Mucosa of descending colon (tissue), 3 donors: Measurements from ENCODE around the gene MAP3K15. TPM values are rescaled to one million over a fixed set of nuclear protein-coding genes. Genes with fewer than 3 reads are reported as not detected.

Source experiments
- ATAC-seq: fragments of 200-7000 bp; cut with Tn5 transposase; one replicate; pipeline ENCODE4 v1.9.1; 2020; ENCODE audit warnings: mild to moderate bottlenecking, moderate library complexity
- DNase-seq, 3 donors: peaks; one replicate each; pipeline ENCODE4 v3.0.0-alpha.2; 2020
- H3K36me3 ChIP-seq: fragments of 200-600 bp; one replicate; pipeline ENCODE4 v1.8.0; 2021; ENCODE audit warnings: low read depth, mild to moderate bottlenecking
- H3K4me1 ChIP-seq: fragments of 200-600 bp; one replicate; pipeline ENCODE4 v1.8.0; 2021; ENCODE audit warnings: low read depth, mild to moderate bottlenecking
- H3K4me3 ChIP-seq: fragments of 200-600 bp; one replicate; pipeline ENCODE4 v1.8.0; 2021; ENCODE audit warnings: mild to moderate bottlenecking
- H3K9me3 ChIP-seq: fragments of 200-600 bp; one replicate; pipeline ENCODE4 v1.8.0; 2021; ENCODE audit warnings: mild to moderate bottlenecking
- CTCF ChIP-seq: fragments of 200-600 bp; IDR thresholded peaks from one replicate; pipeline ENCODE4 v1.8.0; 2022; ENCODE audit warnings: antibody characterized with exemption, mild to moderate bottlenecking
- intact Hi-C, 2 donors: fragments of 100-400 bp; cut with DNase I in 1 of 2; cut with micrococcal nuclease in 1 of 2; formaldehyde crosslinking; loops; one replicate each; pipeline versions ENCODE4 v1.11.0 to v1.11.1; 2022; cut with DNase I, micrococcal nuclease
- total RNA-seq, 3 donors: library from RNA; stranded (reverse); fragmentation: NEBNext Ultra II Directional in 2 of 3; extraction: Animal tissue kit (Norgen Biotek cat#: 25700) in 2 of 3; gene quantifications; one replicate each; pipeline versions ENCODE4 v1.2.1 to v1.2.4, GENCODE V29; 2021 to 2023
- donor health status: DM: no; HTN: no; CAD: no; lungs with moderate emphysema.
- donor health status: DM: no; HTN: no; CAD: no.
- donor health status: DM: no; HTN: yes; CAD: no.

The MAP3K15 gene
- total RNA-seq, 3 donors from 2014 or later, result 0.16 to 0.23 TPM; not detected in 1

- ATAC-seq, result no peak
- no peak for TF ChIP-seq CTCF
- no peaks in the 10 kb centered on the region for H3K9me3 ChIP-seq
- no peaks in the 10 kb centered on the region for H3K36me3 ChIP-seq
- H3K4me3 ChIP-seq, result no peak overlapping the region
- no peak for DNase-seq
- H3K4me1 ChIP-seq, result no peaks in the 10 kb centered on the region
- intact Hi-C loops, result no loop called here
Observed at GRCh38 chrX:19386679-19387078, 128.6 kb downstream of the MAP3K15 start.

DNA sequence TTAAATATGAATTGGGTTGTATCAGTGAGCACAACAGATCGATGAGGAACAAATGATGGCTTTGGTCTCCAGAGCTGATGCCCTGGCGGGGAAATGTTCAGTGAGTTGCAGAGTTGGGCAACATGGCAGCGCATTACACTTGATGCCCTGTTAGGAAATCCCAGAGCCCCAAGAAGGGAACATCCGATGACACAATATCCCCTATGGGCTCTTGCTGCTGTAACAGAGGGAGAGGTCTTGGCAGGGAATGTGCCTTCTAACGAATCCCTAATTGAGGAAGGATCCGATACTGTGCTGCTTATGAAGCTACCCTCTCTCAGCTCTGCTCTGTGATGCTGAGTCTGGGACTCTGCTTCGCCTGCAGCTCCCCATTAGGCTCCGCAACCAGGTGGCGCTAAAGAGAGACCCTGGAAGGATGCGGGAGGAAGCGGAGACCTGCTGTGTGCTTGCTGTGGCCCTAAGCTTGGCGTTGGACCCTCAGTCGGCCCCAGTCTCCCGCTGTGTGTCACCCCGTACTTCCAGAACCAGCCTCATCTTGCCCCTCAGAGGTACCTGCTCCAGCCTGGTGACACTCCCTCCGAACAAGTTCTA, 132.7 kb downstream of the MAP3K15 start:
- ATAC-seq (peak; percentile 76), DNase-seq (peak in 2 of 3 donors; percentile 66 to 74)
- intact Hi-C loops, result no loop called here
- H3K4me1 ChIP-seq, result no peaks in the 10 kb centered on the region
- TF ChIP-seq CTCF, result peak; percentile 40
- no peaks in the 10 kb centered on the region for H3K9me3 ChIP-seq
- no peaks in the 10 kb centered on the region for H3K36me3 ChIP-seq
- H3K4me3 ChIP-seq, result no peak overlapping the region

DNA sequence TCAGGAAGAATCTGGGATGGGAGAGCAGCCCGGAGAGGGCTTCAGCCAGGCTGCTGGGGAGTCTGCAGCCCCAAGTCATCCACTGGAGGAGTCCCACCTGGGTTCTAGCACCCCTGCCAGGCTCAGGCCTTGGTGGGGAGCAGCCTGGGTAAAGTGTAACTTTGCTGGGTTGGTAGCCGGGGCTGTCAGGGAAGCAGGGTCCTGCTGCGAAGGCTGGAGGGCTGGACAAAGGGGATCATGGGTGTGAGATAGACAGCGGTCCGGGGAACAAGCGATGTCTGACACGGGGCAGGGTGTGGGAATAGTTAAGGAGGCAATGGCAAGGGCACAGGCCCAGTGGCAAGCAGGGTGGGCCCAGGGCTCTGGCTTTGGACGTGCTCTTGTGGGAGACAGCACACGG, 134.0 kb downstream of the MAP3K15 start:
- no peak for DNase-seq
- Histone ChIP-seq H3K9me3 (no peaks in the 10 kb centered on the region), H3K4me3 (no peak overlapping the region), H3K4me1 (no peaks in the 10 kb centered on the region), H3K36me3 (no peaks in the 10 kb centered on the region)
- intact Hi-C loops, result no loop called here
- ATAC-seq, result no peak
- no peak for TF ChIP-seq CTCF

- no peak for ATAC-seq
- Histone ChIP-seq H3K4me3 (no peak overlapping the region), H3K4me1 (no peaks in the 10 kb centered on the region), H3K36me3 (no peaks in the 10 kb centered on the region), H3K9me3 (no peaks in the 10 kb centered on the region)
- intact Hi-C loops, result no loop called here
- DNase-seq, result no peak
- no peak for TF ChIP-seq CTCF
Observed at GRCh38 chrX:19377799-19378198, 137.5 kb downstream of the MAP3K15 start.

DNA sequence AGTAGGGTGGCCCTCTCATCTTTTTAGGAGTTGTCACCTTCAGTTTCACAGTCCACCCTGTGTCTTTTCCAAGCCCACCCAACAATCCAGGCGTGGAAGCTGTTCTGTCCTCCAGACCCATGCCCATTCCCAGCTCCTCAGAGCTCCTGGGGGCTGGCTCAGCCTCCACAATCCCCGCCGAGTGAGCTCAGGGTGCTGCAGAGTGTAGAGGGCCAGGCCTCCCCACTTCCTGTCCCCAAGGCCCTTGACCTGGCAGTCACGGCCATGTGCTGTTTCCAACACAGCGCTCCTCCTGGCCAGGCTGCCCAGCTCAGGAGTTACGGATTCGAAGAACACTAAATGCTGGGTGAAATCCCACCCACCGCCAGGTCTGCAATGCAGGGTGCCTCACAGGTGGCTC, 139.8 kb downstream of the MAP3K15 start:
- no peaks in the 10 kb centered on the region for H3K36me3 ChIP-seq
- ATAC-seq (no peak), DNase-seq (no peak)
- TF ChIP-seq CTCF, result no peak
- H3K4me1 ChIP-seq, result no peaks in the 10 kb centered on the region
- H3K4me3 ChIP-seq, result no peak overlapping the region
- H3K9me3 ChIP-seq, result no peaks in the 10 kb centered on the region
- intact Hi-C loops, result no loop called here
